ENCODE measurements around the gene ZNF599. TPM values are rescaled to one million over a fixed set of nuclear protein-coding genes. Genes with fewer than 3 reads are reported as not detected.

Gene ZNF599
- total and polyA plus RNA-seq, 2 experiments from 2014 or later = 3.6 to 6.0 TPM

GRCh38 chr19:34793565-34793964, 20.6 kb upstream of the ZNF599 start:
- no peaks in the 10 kb centered on the region; the same call in 1 of the 2 replicates for H3K27me3 ChIP-seq (ENCODE audit: insufficient read depth)
- Mint-ChIP-seq H3K36me3 (ENCODE audit: low read depth) (no peaks in the 10 kb centered on the region), H3K4me1 (no peaks in the 10 kb centered on the region), H3K27me3 (ENCODE audit: insufficient read depth, low read depth, poor library complexity) (peaks cover 6% of the 10 kb centered on the region), H3K27ac (no peak overlapping the region), H3K9me3 (peaks cover 54% of the 10 kb centered on the region), H3K4me3 (no peak overlapping the region)
- no peaks in the 10 kb centered on the region for H3K36me3 ChIP-seq (ENCODE audit: insufficient read depth)
- no peaks in the 10 kb centered on the region for H3K9me2 ChIP-seq (ENCODE audit: insufficient read depth)
- no peaks in the 10 kb centered on the region for H3K4me1 ChIP-seq (ENCODE audit: insufficient read depth)
- H2AFZ ChIP-seq = no peak overlapping the region
- no peaks in the 10 kb centered on the region for H3F3A ChIP-seq (replicated peaks; ENCODE audit: low read depth)
- no peaks in the 10 kb centered on the region for H4K20me1 ChIP-seq (replicated peaks; ENCODE audit: insufficient read depth)
- ATAC-seq = no peak
- DNase-seq (ENCODE audit: low spot score) = no peak
- H3K4me3 ChIP-seq = no peak overlapping the region
- no peak overlapping the region for H3K27ac ChIP-seq (ENCODE audit: low read depth)
- H3K4me2 ChIP-seq = no peak overlapping the region
- H3K79me2 ChIP-seq (replicated peaks; ENCODE audit: insufficient read depth) = no peaks in the 10 kb centered on the region
- TF ChIP-seq EZH2phosphoT487 (IDR thresholded peaks at IDR 0.05; ENCODE audit: unreplicated experiment) = no peak
- TF ChIP-seq ZNF462 (CRISPR knock-in tag; IDR thresholded peaks at IDR 0.05) = no peak
- no peak for TF ChIP-seq STAT1 (IDR thresholded peaks at IDR 0.05; ENCODE audit: unreplicated experiment)
- no peak for TF ChIP-seq REST (IDR thresholded peaks at IDR 0.05; ENCODE audit: unreplicated experiment)
- TF ChIP-seq ETS1 (IDR thresholded peaks at IDR 0.05) = no peak
- TF ChIP-seq EZH2 (IDR thresholded peaks at IDR 0.05; ENCODE audit: low read depth, unreplicated experiment) = no peak
- TF ChIP-seq NANOG (IDR thresholded peaks at IDR 0.05; ENCODE audit: borderline replicate concordance) = no peak
- TF ChIP-seq JUNB (IDR thresholded peaks at IDR 0.05; ENCODE audit: unreplicated experiment) = no peak
- TF ChIP-seq ZNF114 (CRISPR knock-in tag; IDR thresholded peaks at IDR 0.05) = no peak
- TF ChIP-seq, protein P1, sequence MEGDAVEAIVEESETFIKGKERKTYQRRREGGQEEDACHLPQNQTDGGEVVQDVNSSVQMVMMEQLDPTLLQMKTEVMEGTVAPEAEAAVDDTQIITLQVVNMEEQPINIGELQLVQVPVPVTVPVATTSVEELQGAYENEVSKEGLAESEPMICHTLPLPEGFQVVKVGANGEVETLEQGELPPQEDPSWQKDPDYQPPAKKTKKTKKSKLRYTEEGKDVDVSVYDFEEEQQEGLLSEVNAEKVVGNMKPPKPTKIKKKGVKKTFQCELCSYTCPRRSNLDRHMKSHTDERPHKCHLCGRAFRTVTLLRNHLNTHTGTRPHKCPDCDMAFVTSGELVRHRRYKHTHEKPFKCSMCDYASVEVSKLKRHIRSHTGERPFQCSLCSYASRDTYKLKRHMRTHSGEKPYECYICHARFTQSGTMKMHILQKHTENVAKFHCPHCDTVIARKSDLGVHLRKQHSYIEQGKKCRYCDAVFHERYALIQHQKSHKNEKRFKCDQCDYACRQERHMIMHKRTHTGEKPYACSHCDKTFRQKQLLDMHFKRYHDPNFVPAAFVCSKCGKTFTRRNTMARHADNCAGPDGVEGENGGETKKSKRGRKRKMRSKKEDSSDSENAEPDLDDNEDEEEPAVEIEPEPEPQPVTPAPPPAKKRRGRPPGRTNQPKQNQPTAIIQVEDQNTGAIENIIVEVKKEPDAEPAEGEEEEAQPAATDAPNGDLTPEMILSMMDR (conservative IDR thresholded peaks at IDR 0.05; ENCODE audit: low read depth in 2 of 2) = no peak
- TF ChIP-seq POLR2AphosphoS5 (IDR thresholded peaks at IDR 0.05; ENCODE audit: low read depth) = no peak
- TF ChIP-seq CREB1 (CRISPR knock-in tag; IDR thresholded peaks at IDR 0.05; ENCODE audit: low read depth) = no peak
- no peak for TF ChIP-seq ZNF331 (CRISPR knock-in tag; IDR thresholded peaks at IDR 0.05; ENCODE audit: low read depth)

All from GM23338 (cell line).